Prostate gland (tissue), 2 donors: Measurements from ENCODE around the gene SMPDL3A.

ENCODE experiments used
- POLR2A ChIP-seq: fragments of 450-650 bp; IDR thresholded peaks from one replicate; pipeline ENCODE4 v1.6.1; 2016; ENCODE audit warnings: antibody characterized with exemption, mild to moderate bottlenecking
- TF ChIP-seq, protein P1 (sequence below), 4 experiments: fragments of 200-600 bp in 2 of 4; fragments of 450-650 bp in 2 of 4; sonication (generic) in 2 of 4; IDR thresholded peaks; 1 replicate in 3 of 4; 2 replicates in 1 of 4; pipeline ENCODE4 v1.5.1; 2016 to 2019; ENCODE audit warnings: antibody characterized with exemption in 4 of 4, mild to moderate bottlenecking in 2 of 4, moderate library complexity in 2 of 4

DNA sequence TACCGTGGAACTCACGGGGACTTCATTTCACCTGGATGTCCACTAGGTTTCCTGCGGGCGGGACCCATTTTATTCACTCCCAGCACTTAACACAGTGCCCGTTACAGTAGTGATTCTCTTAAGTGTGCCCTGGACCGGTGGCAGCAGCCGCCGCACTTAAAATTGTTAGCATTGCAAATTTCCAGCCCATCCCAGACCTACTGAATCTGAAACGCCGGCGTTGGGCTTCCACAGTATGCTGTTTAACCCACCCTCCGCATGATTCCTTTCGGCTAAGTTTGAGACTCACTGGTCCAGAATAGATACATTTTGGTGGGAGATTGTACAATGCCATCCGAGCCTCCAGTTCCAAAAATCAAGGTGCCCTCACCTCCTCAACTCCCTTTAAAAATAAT is 967 bp downstream of the SMPDL3A start:
- TF ChIP-seq, protein P1, sequence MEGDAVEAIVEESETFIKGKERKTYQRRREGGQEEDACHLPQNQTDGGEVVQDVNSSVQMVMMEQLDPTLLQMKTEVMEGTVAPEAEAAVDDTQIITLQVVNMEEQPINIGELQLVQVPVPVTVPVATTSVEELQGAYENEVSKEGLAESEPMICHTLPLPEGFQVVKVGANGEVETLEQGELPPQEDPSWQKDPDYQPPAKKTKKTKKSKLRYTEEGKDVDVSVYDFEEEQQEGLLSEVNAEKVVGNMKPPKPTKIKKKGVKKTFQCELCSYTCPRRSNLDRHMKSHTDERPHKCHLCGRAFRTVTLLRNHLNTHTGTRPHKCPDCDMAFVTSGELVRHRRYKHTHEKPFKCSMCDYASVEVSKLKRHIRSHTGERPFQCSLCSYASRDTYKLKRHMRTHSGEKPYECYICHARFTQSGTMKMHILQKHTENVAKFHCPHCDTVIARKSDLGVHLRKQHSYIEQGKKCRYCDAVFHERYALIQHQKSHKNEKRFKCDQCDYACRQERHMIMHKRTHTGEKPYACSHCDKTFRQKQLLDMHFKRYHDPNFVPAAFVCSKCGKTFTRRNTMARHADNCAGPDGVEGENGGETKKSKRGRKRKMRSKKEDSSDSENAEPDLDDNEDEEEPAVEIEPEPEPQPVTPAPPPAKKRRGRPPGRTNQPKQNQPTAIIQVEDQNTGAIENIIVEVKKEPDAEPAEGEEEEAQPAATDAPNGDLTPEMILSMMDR (IDR thresholded peaks at IDR 0.05) = no peak
- no peak for TF ChIP-seq POLR2A
